SW 1271 (cell line): ENCODE data around the gene DERA.
A peak's percentile ranks its signal among the peaks of the same experiment; 100 is the strongest.
"Not testable (repeated sequence)": the region's sequence is repeated elsewhere in the genome, so short reads cannot be mapped to it uniquely, and the experiment has no call there.

Experiments used
- DNase-seq, 2 experiments: peaks; one replicate each; lab custom pipeline; 2025; lab: John Stamatoyannopoulos, UW

Gene DERA

GRCh38 chr12:15904378-15904920, 6.7 kb upstream of the DERA start:
- no peak for DNase-seq

- no peak for DNase-seq
Observed at GRCh38 chr12:15910468-15910863, 666 bp upstream of the DERA start.

GRCh38 chr12:15911931-15912330, 799 bp downstream of the DERA start:
- not testable (repeated sequence) for DNase-seq

GRCh38 chr12:15914131-15914530, 3.0 kb downstream of the DERA start:
- not testable (repeated sequence) for DNase-seq

GRCh38 chr12:15918066-15918465, 6.9 kb downstream of the DERA start:
- no peak for DNase-seq

GRCh38 chr12:15919418-15919817, 8.3 kb downstream of the DERA start:
- no peak for DNase-seq

GRCh38 chr12:15924956-15925355, 13.8 kb downstream of the DERA start:
- DNase-seq: no peak

- DNase-seq: peak; percentile 78 to 87
Observed at GRCh38 chr12:15928346-15928745, 17.2 kb downstream of the DERA start.

- peak in 1 of 2 experiments; percentile 53 for DNase-seq
Observed at GRCh38 chr12:15928870-15929571, 17.9 kb downstream of the DERA start.

GRCh38 chr12:15931590-15932053, 20.5 kb downstream of the DERA start:
- DNase-seq: peak; percentile 57 to 69

GRCh38 chr12:15932327-15932726, 21.2 kb downstream of the DERA start:
- no peak for DNase-seq

- no peak for DNase-seq
Observed at GRCh38 chr12:15932971-15933370, 21.8 kb downstream of the DERA start.

GRCh38 chr12:15933751-15934150, 22.6 kb downstream of the DERA start:
- DNase-seq: no peak

- DNase-seq: peak in 1 of 2 experiments; percentile 71
Observed at GRCh38 chr12:15936751-15937150, 25.6 kb downstream of the DERA start.

- no peak for DNase-seq
Observed at GRCh38 chr12:15937902-15938301, 26.8 kb downstream of the DERA start.

GRCh38 chr12:15939111-15939510, 28.0 kb downstream of the DERA start:
- peak in 1 of 2 experiments; percentile 68 for DNase-seq

- DNase-seq: no peak
Observed at GRCh38 chr12:15942475-15942874, 31.3 kb downstream of the DERA start.

- not testable (repeated sequence) for DNase-seq
Observed at GRCh38 chr12:15943519-15943918, 32.4 kb downstream of the DERA start.

GRCh38 chr12:15948461-15948860, 37.3 kb downstream of the DERA start:
- not testable (repeated sequence) for DNase-seq

- DNase-seq: no peak
Observed at GRCh38 chr12:15955281-15955680, 44.1 kb downstream of the DERA start.

GRCh38 chr12:15956010-15956409, 44.9 kb downstream of the DERA start:
- no peak for DNase-seq

GRCh38 chr12:15956413-15957185, 45.5 kb downstream of the DERA start:
- DNase-seq: no peak

- DNase-seq: no peak
Observed at GRCh38 chr12:15962760-15963159, 51.6 kb downstream of the DERA start.
